Activated naive CD8-positive, alpha-beta T cell treated with anti-CD3 and anti-CD28 coated beads, Interleukin-2, amount 50 U/mL, for 24 hours (primary cell): ENCODE measurements around the gene FAM180A.
"Not testable (repeated sequence)": the region's sequence is repeated elsewhere in the genome, so short reads cannot be mapped to it uniquely, and the experiment has no call there.

ENCODE experiments used
- ATAC-seq: fragments of 150-1000 bp; cut with Tn5 transposase; one replicate; pipeline ENCODE4 v1.10.0; 2021
- DNase-seq: peaks from one replicate; pipeline ENCODE4 v3.0.0; 2021
- H3K27ac Mint-ChIP-seq: one replicate; pipeline ENCODE4 v1.8.0; 2021; ENCODE audit warnings: mild to moderate bottlenecking, mixed read lengths
- H3K27me3 Mint-ChIP-seq: one replicate; pipeline ENCODE4 v1.8.0; 2021; ENCODE audit warnings: mixed read lengths
- H3K36me3 Mint-ChIP-seq: one replicate; pipeline ENCODE4 v1.8.0; 2021; ENCODE audit warnings: low read depth, mixed read lengths
- H3K4me1 Mint-ChIP-seq: one replicate; pipeline ENCODE4 v1.8.0; 2021; ENCODE audit warnings: mixed read lengths
- H3K4me3 Mint-ChIP-seq: one replicate; pipeline ENCODE4 v1.8.0; 2021; ENCODE audit warnings: mild to moderate bottlenecking, moderate library complexity, mixed read lengths
- H3K9me3 Mint-ChIP-seq: one replicate; pipeline ENCODE4 v1.8.0; 2021; ENCODE audit warnings: mixed read lengths

FAM180A gene

GRCh38 chr7:135777626-135778398 is 29.2 kb upstream of the FAM180A start:
- Mint-ChIP-seq H3K27ac (no peak overlapping the region), H3K4me3 (no peak overlapping the region), H3K36me3 (no peaks in the 10 kb centered on the region), H3K27me3 (peaks cover 20% of the 10 kb centered on the region), H3K4me1 (no peaks in the 10 kb centered on the region), H3K9me3 (peaks cover 16% of the 10 kb centered on the region)
- DNase-seq (no peak), ATAC-seq (no peak)

- not testable (repeated sequence) for H3K27ac Mint-ChIP-seq, H3K4me3 Mint-ChIP-seq, ATAC-seq, DNase-seq, H3K36me3 Mint-ChIP-seq, H3K4me1 Mint-ChIP-seq
- Mint-ChIP-seq H3K27me3 (peaks cover 20% of the 10 kb centered on the region), H3K9me3 (peaks cover 16% of the 10 kb centered on the region)
These were observed 27.3 kb upstream of the FAM180A start for GRCh38 chr7:135775915-135776314.

- no peak for DNase-seq
- Mint-ChIP-seq H3K9me3 (peaks cover 16% of the 10 kb centered on the region), H3K4me1 (no peaks in the 10 kb centered on the region), H3K36me3 (no peaks in the 10 kb centered on the region), H3K4me3 (no peak overlapping the region), H3K27ac (no peak overlapping the region), H3K27me3 (peaks cover 20% of the 10 kb centered on the region)
- ATAC-seq = no peak
These were observed 26.6 kb upstream of the FAM180A start for GRCh38 chr7:135775230-135775629.

- H3K36me3 Mint-ChIP-seq = no peaks in the 10 kb centered on the region
- H3K4me1 Mint-ChIP-seq = no peaks in the 10 kb centered on the region
- ATAC-seq (no peak), DNase-seq (no peak)
- no peak overlapping the region for H3K27ac Mint-ChIP-seq
- H3K27me3 Mint-ChIP-seq = peaks cover 20% of the 10 kb centered on the region
- no peak overlapping the region for H3K4me3 Mint-ChIP-seq
- peaks cover 16% of the 10 kb centered on the region for H3K9me3 Mint-ChIP-seq
These were observed 25.7 kb upstream of the FAM180A start for GRCh38 chr7:135774284-135774683.

- H3K27ac Mint-ChIP-seq = no peak overlapping the region
- peaks cover 11% of the 10 kb centered on the region for H3K9me3 Mint-ChIP-seq
- no peaks in the 10 kb centered on the region for H3K36me3 Mint-ChIP-seq
- ATAC-seq = no peak
- peaks cover 12% of the 10 kb centered on the region for H3K27me3 Mint-ChIP-seq
- DNase-seq = no peak
- no peaks in the 10 kb centered on the region for H3K4me1 Mint-ChIP-seq
- H3K4me3 Mint-ChIP-seq = no peak overlapping the region
These were observed 24.9 kb upstream of the FAM180A start for GRCh38 chr7:135773464-135773863.

GRCh38 chr7:135772639-135773222 is 24.1 kb upstream of the FAM180A start:
- Mint-ChIP-seq H3K4me1 (no peaks in the 10 kb centered on the region), H3K27ac (no peak overlapping the region)

GRCh38 chr7:135771961-135772638 is 23.5 kb upstream of the FAM180A start:
- Mint-ChIP-seq H3K9me3 (no peaks in the 10 kb centered on the region), H3K36me3 (no peaks in the 10 kb centered on the region), H3K4me3 (no peak overlapping the region), H3K4me1 (no peaks in the 10 kb centered on the region), H3K27me3 (peaks cover 5% of the 10 kb centered on the region), H3K27ac (no peak overlapping the region)
- no peak for ATAC-seq
- no peak for DNase-seq

More at GRCh38 chr7:135772639-135773222, 24.1 kb upstream of the FAM180A start:
- Mint-ChIP-seq H3K4me3 (no peak overlapping the region), H3K9me3 (peaks cover 4% of the 10 kb centered on the region), H3K27me3 (peaks cover 8% of the 10 kb centered on the region), H3K36me3 (no peaks in the 10 kb centered on the region)
- ATAC-seq (no peak), DNase-seq (no peak)

GRCh38 chr7:135771051-135771450 is 22.4 kb upstream of the FAM180A start:
- Mint-ChIP-seq H3K4me1 (no peaks in the 10 kb centered on the region), H3K9me3 (no peaks in the 10 kb centered on the region), H3K36me3 (no peaks in the 10 kb centered on the region), H3K27me3 (peaks cover 9% of the 10 kb centered on the region), H3K27ac (no peak overlapping the region), H3K4me3 (no peak overlapping the region)
- no peak for DNase-seq
- ATAC-seq = no peak

- no peaks in the 10 kb centered on the region for H3K4me1 Mint-ChIP-seq
- H3K4me3 Mint-ChIP-seq = no peak overlapping the region
- H3K27ac Mint-ChIP-seq = no peak overlapping the region
- peaks cover 9% of the 10 kb centered on the region for H3K27me3 Mint-ChIP-seq
- DNase-seq (no peak), ATAC-seq (no peak)
- H3K9me3 Mint-ChIP-seq = no peaks in the 10 kb centered on the region
- no peaks in the 10 kb centered on the region for H3K36me3 Mint-ChIP-seq
These were observed 21.6 kb upstream of the FAM180A start for GRCh38 chr7:135770139-135770710.

- H3K4me3 Mint-ChIP-seq = no peak overlapping the region
- no peak for DNase-seq
- H3K36me3 Mint-ChIP-seq = no peaks in the 10 kb centered on the region
- no peak for ATAC-seq
- no peaks in the 10 kb centered on the region for H3K4me1 Mint-ChIP-seq
- no peak overlapping the region for H3K27ac Mint-ChIP-seq
- peaks cover 9% of the 10 kb centered on the region for H3K27me3 Mint-ChIP-seq
- no peaks in the 10 kb centered on the region for H3K9me3 Mint-ChIP-seq
These were observed 20.6 kb upstream of the FAM180A start for GRCh38 chr7:135769005-135769802.

- Mint-ChIP-seq H3K4me1 (no peaks in the 10 kb centered on the region), H3K36me3 (no peaks in the 10 kb centered on the region), H3K27me3 (peaks cover 13% of the 10 kb centered on the region), H3K9me3 (no peaks in the 10 kb centered on the region), H3K4me3 (no peak overlapping the region), H3K27ac (no peak overlapping the region)
- no peak for DNase-seq
- no peak for ATAC-seq
These were observed 19.9 kb upstream of the FAM180A start for GRCh38 chr7:135768467-135768866.

GRCh38 chr7:135768064-135768463 is 19.5 kb upstream of the FAM180A start:
- no peak for ATAC-seq
- Mint-ChIP-seq H3K27ac (no peak overlapping the region), H3K4me3 (no peak overlapping the region), H3K9me3 (no peaks in the 10 kb centered on the region), H3K4me1 (no peaks in the 10 kb centered on the region), H3K27me3 (peaks cover 13% of the 10 kb centered on the region), H3K36me3 (no peaks in the 10 kb centered on the region)
- no peak for DNase-seq

- Mint-ChIP-seq H3K27ac (no peak overlapping the region), H3K27me3 (peaks cover 23% of the 10 kb centered on the region), H3K9me3 (no peaks in the 10 kb centered on the region), H3K4me1 (no peaks in the 10 kb centered on the region), H3K36me3 (no peaks in the 10 kb centered on the region), H3K4me3 (no peak overlapping the region)
- DNase-seq (no peak), ATAC-seq (no peak)
These were observed 14.6 kb upstream of the FAM180A start for GRCh38 chr7:135763261-135763660.

GRCh38 chr7:135761751-135762488 is 13.3 kb upstream of the FAM180A start:
- Mint-ChIP-seq H3K4me3 (no peak overlapping the region), H3K27me3 (peaks cover 26% of the 10 kb centered on the region), H3K9me3 (no peaks in the 10 kb centered on the region), H3K27ac (no peak overlapping the region), H3K36me3 (no peaks in the 10 kb centered on the region), H3K4me1 (no peaks in the 10 kb centered on the region)
- DNase-seq (peak; percentile 5), ATAC-seq (peak; percentile 57)
